ENCODE measurements around the gene NPIPB6.

- TF ChIP-seq POLR2A (IDR thresholded peaks at IDR 0.05; ENCODE audit: low read depth, low read length) (no peak), POLR2AphosphoS5 (IDR thresholded peaks at IDR 0.05; ENCODE audit: low read depth, low read length) (no peak)
Measured at GRCh38 chr16:28319476-28320022, 43.8 kb downstream of the NPIPB6 start.

Measured in GM12892 (cell line).